VCaP (cell line): ENCODE data around the gene RPRD1B.
A peak's percentile ranks its signal among the peaks of the same experiment; 100 is the strongest.

Experiments
- H3K27ac ChIP-seq: fragments of 450-650 bp; 2 replicates; pipeline ENCODE4 v1.5.1; 2017
- CTCF ChIP-seq: fragments of 450-650 bp; conservative IDR thresholded peaks from 2 replicates; pipeline ENCODE4 v1.5.1; 2017; ENCODE audit warnings: mild to moderate bottlenecking, moderate library complexity

RPRD1B gene

GRCh38 chr20:38033330-38034107 lies at the start of gene RPRD1B, which contains the start of gene TTI1:
RPRD1B (plus strand) TSS chr20:38033746; CDS start chr20:38033948, 202 bp downstream.
TTI1 (minus strand) TSS chr20:38033456; CDS start chr20:38013816, 19,640 bp downstream.
- TF ChIP-seq CTCF: no peak
- peak within 1 kb of the TSS; percentile 95 for H3K27ac ChIP-seq

- no peak for TF ChIP-seq CTCF
- H3K27ac ChIP-seq: peak overlapping the region; percentile 67
Observed at GRCh38 chr20:37984018-37984785, 49.3 kb upstream of the RPRD1B start.

GRCh38 chr20:37986044-37986858 lies 47.3 kb upstream of the RPRD1B start:
- TF ChIP-seq CTCF: no peak
- peak overlapping the region; percentile 87 for H3K27ac ChIP-seq

GRCh38 chr20:37986873-37987601 lies 46.5 kb upstream of the RPRD1B start:
- peak overlapping the region; percentile 87 for H3K27ac ChIP-seq
- TF ChIP-seq CTCF: no peak

GRCh38 chr20:37987602-37988290 lies 45.8 kb upstream of the RPRD1B start:
- peak overlapping the region; percentile 87 for H3K27ac ChIP-seq
- no peak for TF ChIP-seq CTCF

GRCh38 chr20:37988306-37988954 lies 45.1 kb upstream of the RPRD1B start:
- no peak for TF ChIP-seq CTCF
- peak overlapping the region; percentile 87 for H3K27ac ChIP-seq
